ENCODE data around the gene ADD3. TPM values are rescaled to one million over a fixed set of nuclear protein-coding genes. Genes with fewer than 3 reads are reported as not detected.

Gene ADD3
- polyA plus RNA-seq, 1 experiment, result 192 TPM

- Histone ChIP-seq H3K4me3 (ENCODE audit: low read depth, low read length) (no peak overlapping the region), H3K9me3 (ENCODE audit: control insufficient read depth, insufficient read depth, low read length) (no peaks in the 10 kb centered on the region), H3K27ac (ENCODE audit: low read depth, low read length) (no peak overlapping the region), H3K27me3 (ENCODE audit: control insufficient read depth, insufficient read depth, low read length) (no peaks in the 10 kb centered on the region)
- DNase-seq (ENCODE audit: low read depth, low spot score), result no peak
- no peak for TF ChIP-seq CTCF (IDR thresholded peaks at IDR 0.05; ENCODE audit: low read depth, low read length)
- ChIA-PET CTCF (no interaction called here), POLR2A (no interaction called here)
Observed at GRCh38 chr10:110029450-110029849, 21.7 kb downstream of the ADD3 start.

- Histone ChIP-seq H3K4me3 (ENCODE audit: low read depth, low read length) (no peak overlapping the region), H3K27ac (ENCODE audit: low read depth, low read length) (no peak overlapping the region), H3K27me3 (ENCODE audit: control insufficient read depth, insufficient read depth, low read length) (no peaks in the 10 kb centered on the region), H3K9me3 (ENCODE audit: control insufficient read depth, insufficient read depth, low read length) (no peaks in the 10 kb centered on the region)
- TF ChIP-seq CTCF (IDR thresholded peaks at IDR 0.05; ENCODE audit: low read depth, low read length), result no peak
- ChIA-PET POLR2A (no interaction called here), CTCF (interaction anchor here (1.8 to 2.3 kb wide), 3 partner anchors 18 to 149 kb away, joined by 4 to 11 read pairs (median 6); no protein-coding TSS in a partner anchor)
- DNase-seq (ENCODE audit: low read depth, low spot score), result no peak
Observed at GRCh38 chr10:110032801-110033700, 25.3 kb downstream of the ADD3 start.

DNA sequence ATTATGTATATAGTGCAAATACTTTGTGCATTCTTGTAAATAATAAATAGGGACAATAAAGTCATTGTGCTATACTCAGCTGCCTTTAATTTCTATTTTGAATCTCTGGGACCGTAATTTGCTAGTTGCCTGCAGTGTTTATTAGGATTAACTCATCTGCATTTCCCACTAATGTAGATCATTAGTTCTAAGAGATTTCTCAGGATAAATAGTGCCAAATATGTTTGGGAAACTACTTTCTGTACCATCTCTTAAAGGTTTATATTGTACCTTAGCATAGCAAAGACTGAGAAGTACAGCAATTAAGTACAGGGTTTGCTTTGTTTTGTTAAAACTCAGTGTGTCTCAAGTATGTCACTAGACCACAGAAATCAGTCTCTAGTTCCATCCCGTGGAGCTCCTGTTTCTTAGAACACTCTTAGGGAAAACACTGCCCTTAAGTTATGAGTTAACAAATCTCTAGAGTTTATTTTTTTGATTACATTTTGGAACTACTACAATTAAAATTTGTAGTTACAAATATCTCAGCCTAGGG lies 26.0 kb downstream of the ADD3 start:
- H3K4me3 ChIP-seq (ENCODE audit: low read depth, low read length), result no peak overlapping the region
- ChIA-PET CTCF (interaction anchor here (1.8 to 2.7 kb wide), 3 partner anchors 18 to 150 kb away, joined by 4 to 11 read pairs (median 7); no protein-coding TSS in a partner anchor), POLR2A (no interaction called here)
- H3K27me3 ChIP-seq (ENCODE audit: control insufficient read depth, insufficient read depth, low read length), result no peaks in the 10 kb centered on the region
- no peaks in the 10 kb centered on the region for H3K9me3 ChIP-seq (ENCODE audit: control insufficient read depth, insufficient read depth, low read length)
- no peak for TF ChIP-seq CTCF (IDR thresholded peaks at IDR 0.05; ENCODE audit: low read depth, low read length)
- H3K27ac ChIP-seq (ENCODE audit: low read depth, low read length), result no peak overlapping the region
- DNase-seq (ENCODE audit: low read depth, low spot score), result no peak

DNA sequence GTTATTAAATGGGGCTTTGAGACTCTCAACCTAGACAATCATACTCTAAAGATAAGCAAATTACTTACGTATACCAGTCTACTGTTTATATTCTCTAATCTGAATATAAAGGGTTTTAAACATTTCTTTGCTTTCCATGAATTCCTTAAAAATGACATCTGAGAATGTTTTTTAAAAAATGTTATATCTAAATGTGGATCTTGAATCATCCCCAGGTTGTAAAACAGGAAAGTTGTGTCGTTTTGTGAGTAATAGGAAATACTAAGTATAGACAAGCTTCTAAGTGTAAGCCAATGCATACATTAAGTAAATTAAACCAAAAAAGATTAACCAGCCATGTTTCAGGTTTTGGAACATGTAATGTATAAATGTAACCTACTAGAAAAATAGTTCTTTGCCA lies 26.8 kb downstream of the ADD3 start:
- POLR2A ChIA-PET, result no interaction called here
- Histone ChIP-seq H3K27me3 (ENCODE audit: control insufficient read depth, insufficient read depth, low read length) (no peaks in the 10 kb centered on the region), H3K27ac (ENCODE audit: low read depth, low read length) (no peak overlapping the region), H3K9me3 (ENCODE audit: control insufficient read depth, insufficient read depth, low read length) (no peaks in the 10 kb centered on the region), H3K4me3 (ENCODE audit: low read depth, low read length) (no peak overlapping the region)
- CTCF ChIA-PET, result interaction anchor here (1.0 to 2.7 kb wide), 7 partner anchors 9 to 150 kb away, joined by 3 to 11 read pairs (median 5); no protein-coding TSS in a partner anchor
- no peak for DNase-seq (ENCODE audit: low read depth, low spot score)
- no peak for TF ChIP-seq CTCF (IDR thresholded peaks at IDR 0.05; ENCODE audit: low read depth, low read length)
